ENCODE data around the gene PSMF1. TPM values are rescaled to one million over a fixed set of nuclear protein-coding genes. Genes with fewer than 3 reads are reported as not detected.

The PSMF1 gene
- total and polyA plus RNA-seq, 2 donors (not counting 1 experiment from before 2014, with no cell fraction given), result 26.4 to 141 TPM

- Histone ChIP-seq H3K79me2 (ENCODE audit: control insufficient read depth, insufficient read depth, low read length) (peaks cover 41% of the 10 kb centered on the region), H3K9me3 (ENCODE audit: control insufficient read depth, insufficient read depth, low read depth, low read length) (no peaks in the 10 kb centered on the region), H3K9ac (ENCODE audit: insufficient read depth, low read length) (peak overlapping the region; percentile 74), H3K36me3 (ENCODE audit: control insufficient read depth, insufficient read depth, low read length) (peaks cover 2% of the 10 kb centered on the region), H4K20me1 (ENCODE audit: control insufficient read depth, extremely low read depth, insufficient read depth, low read length) (no peaks in the 10 kb centered on the region), H3K4me1 (ENCODE audit: control insufficient read depth, extremely low read depth, insufficient read depth, low read length) (peaks cover 13% of the 10 kb centered on the region), H3K27me3 (ENCODE audit: control insufficient read depth, insufficient read depth, low read length) (no peaks in the 10 kb centered on the region), H3K27ac (ENCODE audit: insufficient read depth, low read length) (peak overlapping the region; percentile 58), H2AFZ (ENCODE audit: low read length) (peak overlapping the region; percentile 82), H3K4me3 (replicated peaks in 1 of 4; ENCODE audit: control extremely low read depth in 1 of 4, insufficient read depth in 1 of 4, low read depth in 3 of 4, low read length in 4 of 4) (peak overlapping the region; percentile 88 to 99 (median 95)), H3K4me2 (ENCODE audit: extremely low read depth, insufficient read depth, low read length) (peak overlapping the region; percentile 93)
- TF ChIP-seq, protein P1, sequence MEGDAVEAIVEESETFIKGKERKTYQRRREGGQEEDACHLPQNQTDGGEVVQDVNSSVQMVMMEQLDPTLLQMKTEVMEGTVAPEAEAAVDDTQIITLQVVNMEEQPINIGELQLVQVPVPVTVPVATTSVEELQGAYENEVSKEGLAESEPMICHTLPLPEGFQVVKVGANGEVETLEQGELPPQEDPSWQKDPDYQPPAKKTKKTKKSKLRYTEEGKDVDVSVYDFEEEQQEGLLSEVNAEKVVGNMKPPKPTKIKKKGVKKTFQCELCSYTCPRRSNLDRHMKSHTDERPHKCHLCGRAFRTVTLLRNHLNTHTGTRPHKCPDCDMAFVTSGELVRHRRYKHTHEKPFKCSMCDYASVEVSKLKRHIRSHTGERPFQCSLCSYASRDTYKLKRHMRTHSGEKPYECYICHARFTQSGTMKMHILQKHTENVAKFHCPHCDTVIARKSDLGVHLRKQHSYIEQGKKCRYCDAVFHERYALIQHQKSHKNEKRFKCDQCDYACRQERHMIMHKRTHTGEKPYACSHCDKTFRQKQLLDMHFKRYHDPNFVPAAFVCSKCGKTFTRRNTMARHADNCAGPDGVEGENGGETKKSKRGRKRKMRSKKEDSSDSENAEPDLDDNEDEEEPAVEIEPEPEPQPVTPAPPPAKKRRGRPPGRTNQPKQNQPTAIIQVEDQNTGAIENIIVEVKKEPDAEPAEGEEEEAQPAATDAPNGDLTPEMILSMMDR (conservative IDR thresholded peaks at IDR 0.05 in 1 of 2, IDR thresholded peaks at IDR 0.05 in 1 of 2; ENCODE audit: low read depth in 1 of 2, low read length in 2 of 2), result no peak
- TF ChIP-seq EZH2 (IDR thresholded peaks at IDR 0.05; ENCODE audit: low read length, missing control alignments), result no peak
- no peak for DNase-seq (ENCODE audit: low read depth in 2 of 2)
Observed at GRCh38 chr20:1119128-1119505, 715 bp downstream of the PSMF1 start.

DNA sequence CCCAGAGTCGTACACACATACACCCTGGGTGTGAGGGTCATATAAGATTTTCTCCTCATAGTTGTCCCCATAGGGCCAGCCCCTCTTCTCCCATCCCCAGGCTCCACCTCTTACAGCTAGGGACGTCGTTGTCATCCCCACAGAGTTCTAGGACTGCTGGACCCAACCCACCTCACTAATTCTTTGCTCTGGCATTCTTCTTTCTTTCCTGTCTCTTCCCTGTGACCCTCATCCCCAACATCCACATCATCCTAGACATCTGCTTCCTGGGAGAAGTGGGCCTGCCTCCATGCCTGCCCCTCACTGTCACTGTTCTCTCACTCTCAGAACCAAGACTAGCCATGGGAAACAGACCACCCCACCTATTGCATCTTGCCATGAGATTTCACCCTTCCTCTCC lies 1.1 kb downstream of the PSMF1 start:
- peak overlapping the region; percentile 58 for H3K27ac ChIP-seq (ENCODE audit: insufficient read depth, low read length)
- peaks cover 13% of the 10 kb centered on the region for H3K4me1 ChIP-seq (ENCODE audit: control insufficient read depth, extremely low read depth, insufficient read depth, low read length)
- no peaks in the 10 kb centered on the region for H3K9me3 ChIP-seq (ENCODE audit: control insufficient read depth, insufficient read depth, low read depth, low read length)
- peak overlapping the region; percentile 88 to 99 (median 95) for H3K4me3 ChIP-seq (replicated peaks in 1 of 4; ENCODE audit: control extremely low read depth in 1 of 4, insufficient read depth in 1 of 4, low read depth in 3 of 4, low read length in 4 of 4)
- H3K27me3 ChIP-seq (ENCODE audit: control insufficient read depth, insufficient read depth, low read length), result no peaks in the 10 kb centered on the region
- no peaks in the 10 kb centered on the region for H4K20me1 ChIP-seq (ENCODE audit: control insufficient read depth, extremely low read depth, insufficient read depth, low read length)
- peaks cover 2% of the 10 kb centered on the region for H3K36me3 ChIP-seq (ENCODE audit: control insufficient read depth, insufficient read depth, low read length)
- H3K79me2 ChIP-seq (ENCODE audit: control insufficient read depth, insufficient read depth, low read length), result peaks cover 45% of the 10 kb centered on the region
- H3K4me2 ChIP-seq (ENCODE audit: extremely low read depth, insufficient read depth, low read length), result peak overlapping the region; percentile 93
- no peak for DNase-seq (ENCODE audit: low read depth in 2 of 2)
- no peak overlapping the region for H3K9ac ChIP-seq (ENCODE audit: insufficient read depth, low read length)
- H2AFZ ChIP-seq (ENCODE audit: low read length), result no peak overlapping the region
- TF ChIP-seq EZH2 (IDR thresholded peaks at IDR 0.05; ENCODE audit: low read length, missing control alignments), result no peak
- TF ChIP-seq, protein P1 (conservative IDR thresholded peaks at IDR 0.05 in 1 of 2, IDR thresholded peaks at IDR 0.05 in 1 of 2; ENCODE audit: low read depth in 1 of 2, low read length in 2 of 2), result no peak

DNA sequence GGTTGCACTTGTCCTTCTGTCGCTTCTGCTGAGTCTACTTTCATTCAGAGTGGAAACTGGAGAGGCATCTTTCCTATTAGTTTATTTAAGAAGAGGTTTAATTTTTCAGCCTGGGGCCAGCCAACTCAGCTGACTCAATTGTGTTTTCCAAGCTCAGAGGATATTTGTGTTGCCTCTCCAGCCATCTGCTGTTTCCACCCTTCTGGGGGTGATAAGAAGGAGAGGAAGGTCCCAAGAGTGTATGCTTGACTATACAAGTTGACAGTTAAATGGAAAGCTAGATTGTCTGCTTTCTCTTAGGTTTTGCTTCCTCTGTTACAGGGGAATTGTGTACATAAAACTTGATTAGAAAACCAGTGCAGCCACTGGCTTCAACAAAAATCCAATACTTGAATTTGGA lies 3.0 kb downstream of the PSMF1 start:
- H3K4me2 ChIP-seq (ENCODE audit: extremely low read depth, insufficient read depth, low read length), result no peak overlapping the region

More for the DNA sequence above, 3.0 kb downstream of the PSMF1 start:
- peak overlapping the region in 1 of 4 experiments; percentile 34 for H3K4me3 ChIP-seq (replicated peaks in 1 of 4; ENCODE audit: control extremely low read depth in 1 of 4, insufficient read depth in 1 of 4, low read depth in 3 of 4, low read length in 4 of 4)
- peaks cover 57% of the 10 kb centered on the region for H3K79me2 ChIP-seq (ENCODE audit: control insufficient read depth, insufficient read depth, low read length)
- no peaks in the 10 kb centered on the region for H4K20me1 ChIP-seq (ENCODE audit: control insufficient read depth, extremely low read depth, insufficient read depth, low read length)
- no peak overlapping the region for H3K27ac ChIP-seq (ENCODE audit: insufficient read depth, low read length)
- H3K9me3 ChIP-seq (ENCODE audit: control insufficient read depth, insufficient read depth, low read depth, low read length), result no peaks in the 10 kb centered on the region
- H3K27me3 ChIP-seq (ENCODE audit: control insufficient read depth, insufficient read depth, low read length), result no peaks in the 10 kb centered on the region
- no peak overlapping the region for H2AFZ ChIP-seq (ENCODE audit: low read length)
- no peak for TF ChIP-seq EZH2 (IDR thresholded peaks at IDR 0.05; ENCODE audit: low read length, missing control alignments)
- TF ChIP-seq, protein P1 (conservative IDR thresholded peaks at IDR 0.05 in 1 of 2, IDR thresholded peaks at IDR 0.05 in 1 of 2; ENCODE audit: low read depth in 1 of 2, low read length in 2 of 2), result no peak
- no peak for DNase-seq (ENCODE audit: low read depth in 2 of 2)
- H3K36me3 ChIP-seq (ENCODE audit: control insufficient read depth, insufficient read depth, low read length), result peaks cover 6% of the 10 kb centered on the region
- no peak overlapping the region for H3K9ac ChIP-seq (ENCODE audit: insufficient read depth, low read length)
- peaks cover 13% of the 10 kb centered on the region for H3K4me1 ChIP-seq (ENCODE audit: control insufficient read depth, extremely low read depth, insufficient read depth, low read length)

Data from fibroblast of lung (primary cell).